Germinal center (tissue), 1 donor: ENCODE measurements around the gene PTPN20.
A peak's percentile ranks its signal among the peaks of the same experiment; 100 is the strongest.
"Not testable (repeated sequence)": the region's sequence is repeated elsewhere in the genome, so short reads cannot be mapped to it uniquely, and the experiment has no call there.

ENCODE experiments used
- DNase-seq: peaks from one replicate; pipeline ENCODE4 v3.0.0; 2012; ENCODE audit warnings: mixed read lengths, low spot score

PTPN20 gene

GRCh38 chr10:46960742-46961141 lies 49.5 kb downstream of the PTPN20 start:
- not testable (repeated sequence) for DNase-seq

DNA sequence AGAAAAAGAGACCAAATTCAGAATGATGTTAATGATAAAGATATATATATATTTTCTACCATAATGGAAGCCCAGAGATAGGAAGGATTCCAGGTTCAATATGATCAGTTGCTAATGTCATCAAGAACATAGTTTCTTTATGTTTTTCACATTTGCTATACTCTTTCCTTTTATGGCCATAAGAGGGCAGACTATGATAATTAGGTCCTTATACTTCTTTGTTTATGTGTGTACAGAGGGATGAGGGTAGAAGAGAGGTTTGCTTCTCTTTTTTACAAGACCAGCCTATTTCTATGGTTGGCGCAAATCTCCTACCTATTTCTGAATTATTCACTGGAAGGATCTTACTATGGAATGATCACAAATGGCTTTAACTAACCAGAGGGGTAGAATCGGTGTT lies 52.1 kb downstream of the PTPN20 start:
- not testable (repeated sequence) for DNase-seq

DNA sequence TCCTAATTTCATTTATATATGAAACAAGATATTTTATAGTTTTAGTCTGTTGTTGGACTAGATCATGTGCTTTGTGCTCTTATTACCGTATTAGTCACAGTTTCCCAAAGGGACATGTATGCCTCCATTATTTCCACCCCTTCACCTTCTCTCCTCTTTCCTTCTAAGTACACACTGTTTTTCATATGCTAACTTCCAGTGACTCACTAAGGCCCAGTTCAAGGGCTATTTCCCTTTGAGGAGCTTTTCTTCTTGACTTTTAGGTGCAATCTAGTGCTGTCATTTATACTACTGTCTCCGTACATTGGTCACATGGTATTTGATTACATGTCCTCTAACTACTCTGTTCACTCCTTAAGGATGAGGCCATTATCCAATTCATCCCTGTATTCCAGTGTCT lies 55.8 kb downstream of the PTPN20 start:
- DNase-seq, result not testable (repeated sequence)

GRCh38 chr10:46980223-46980622 lies 69.0 kb downstream of the PTPN20 start:
- DNase-seq, result not testable (repeated sequence)

GRCh38 chr10:46987233-46987924 lies 76.2 kb downstream of the PTPN20 start:
- DNase-seq, result not testable (repeated sequence)

DNA sequence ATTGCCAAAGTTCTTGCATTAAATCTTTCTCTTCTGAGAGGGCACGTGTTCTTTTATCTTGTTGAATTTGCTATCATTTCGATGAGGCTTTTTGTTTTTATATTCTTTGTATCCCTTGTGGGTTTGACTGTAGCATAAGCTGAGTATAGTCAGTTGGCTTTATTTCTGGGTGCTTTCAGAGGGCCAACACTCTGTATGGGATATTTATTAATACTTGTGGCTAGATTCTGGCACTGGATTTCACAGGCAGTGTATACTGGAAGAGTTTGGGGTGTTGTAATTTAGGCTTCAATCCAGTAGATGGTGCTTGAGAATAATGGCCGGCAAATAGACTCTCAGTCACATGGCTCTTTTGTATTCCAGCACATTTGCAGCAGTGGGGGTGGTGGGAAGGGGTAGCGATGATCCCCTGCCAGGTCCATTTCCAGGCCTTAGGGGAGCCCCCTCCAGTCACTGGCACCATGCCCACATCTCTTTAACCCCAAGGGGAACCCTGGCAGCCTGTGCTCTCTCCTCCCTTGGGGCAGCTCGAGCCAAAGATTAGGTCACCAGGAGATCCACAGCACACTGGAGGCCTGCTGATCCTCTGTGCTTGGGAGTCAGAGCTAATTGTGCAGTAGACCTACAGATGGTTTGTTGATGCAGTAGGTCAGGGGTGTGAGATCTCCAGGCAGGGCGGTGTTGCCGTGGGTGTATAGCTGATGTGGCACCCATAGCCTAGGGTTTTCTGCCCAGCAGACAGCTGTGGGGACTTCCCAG lies 81.8 kb downstream of the PTPN20 start:
- peak; percentile 8 for DNase-seq

- no peak for DNase-seq
Measured at GRCh38 chr10:46995234-46995633, 84.0 kb downstream of the PTPN20 start.

DNA sequence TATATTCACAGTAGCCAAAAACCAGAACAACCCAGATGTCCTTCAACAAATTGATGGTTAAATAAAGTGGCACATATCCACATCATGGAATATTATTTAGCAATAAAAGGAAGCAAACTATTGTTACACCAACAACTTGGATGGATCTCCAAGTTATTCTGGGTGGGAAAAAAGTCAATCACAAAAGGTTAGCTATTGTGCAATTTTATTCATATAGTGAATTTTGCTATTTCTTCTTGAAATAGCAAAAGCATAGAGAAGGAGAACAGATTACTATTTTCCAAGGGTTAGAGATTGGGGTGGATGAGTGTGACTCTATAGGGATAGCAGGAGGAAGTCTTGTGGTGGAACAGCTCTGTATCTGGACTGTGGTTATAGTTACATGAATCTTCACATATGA lies 87.0 kb downstream of the PTPN20 start:
- no peak for DNase-seq

DNA sequence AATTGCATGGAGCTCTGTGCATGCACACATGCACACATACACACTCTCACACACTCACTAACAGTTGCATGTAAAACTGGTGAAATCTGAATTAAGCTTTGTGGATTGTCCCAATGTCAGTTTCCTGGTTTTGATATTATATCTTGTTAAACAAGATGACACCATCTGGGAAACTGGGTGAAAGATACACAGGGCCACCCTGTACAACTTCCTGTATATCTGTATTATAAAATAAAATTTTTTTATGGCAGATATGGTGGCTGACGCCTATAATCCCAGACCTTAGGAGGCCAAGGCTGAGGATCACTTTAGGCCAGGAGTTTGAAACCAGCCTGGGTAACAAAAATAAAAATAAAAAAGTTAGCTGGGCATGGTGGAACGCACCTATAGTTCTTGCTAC lies 87.4 kb downstream of the PTPN20 start:
- no peak for DNase-seq

DNA sequence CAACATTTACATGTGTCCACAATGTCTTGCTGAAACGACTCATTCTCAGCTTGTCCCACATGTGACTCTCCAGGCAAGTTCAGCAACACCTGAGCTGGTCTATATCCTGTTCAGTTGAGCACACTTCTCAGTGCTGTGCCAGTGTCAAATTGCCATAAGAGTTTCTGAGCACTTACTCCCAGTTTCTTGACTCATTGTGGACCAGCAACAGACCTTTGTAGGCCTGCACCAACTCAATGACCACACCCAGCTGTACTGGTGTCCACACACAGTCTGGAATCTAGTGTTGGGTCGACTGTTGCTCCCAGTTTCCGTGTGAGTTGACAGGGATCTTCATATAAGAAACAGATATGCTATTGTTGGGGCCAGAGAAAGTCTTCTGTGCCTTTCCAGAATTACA lies 88.0 kb downstream of the PTPN20 start:
- DNase-seq, result no peak

- no peak for DNase-seq
Measured at GRCh38 chr10:47008769-47009168, 97.5 kb downstream of the PTPN20 start.

DNA sequence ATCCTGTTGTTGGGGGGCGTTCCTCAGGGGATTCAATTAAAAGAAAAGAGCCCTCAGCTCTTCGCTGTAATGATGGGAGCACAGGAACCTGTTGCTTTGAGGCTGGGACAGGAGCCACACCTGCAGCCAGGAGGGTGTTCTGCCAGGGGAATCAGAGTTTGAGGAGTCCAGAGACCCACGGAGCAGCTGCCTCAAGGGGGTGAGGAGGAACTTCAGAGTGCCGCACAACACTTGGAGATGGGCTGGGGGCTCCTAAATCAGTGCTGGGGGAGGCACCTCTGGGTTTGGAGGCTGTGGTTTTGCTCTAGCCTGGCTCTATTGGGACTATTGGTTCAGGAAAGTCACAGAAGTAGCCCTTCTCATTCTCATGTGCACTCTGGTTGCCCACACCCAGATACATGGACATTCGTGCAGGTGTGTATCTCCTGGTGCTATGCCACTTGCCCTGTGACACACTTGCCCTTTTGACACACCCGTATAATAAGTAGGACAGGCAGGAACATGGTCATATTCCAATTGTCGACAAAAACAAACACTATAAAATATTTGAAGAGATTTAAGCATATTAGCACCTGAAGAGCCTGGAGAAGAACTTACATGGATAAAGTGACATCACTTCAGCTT lies 98.1 kb downstream of the PTPN20 start:
- DNase-seq, result no peak

DNA sequence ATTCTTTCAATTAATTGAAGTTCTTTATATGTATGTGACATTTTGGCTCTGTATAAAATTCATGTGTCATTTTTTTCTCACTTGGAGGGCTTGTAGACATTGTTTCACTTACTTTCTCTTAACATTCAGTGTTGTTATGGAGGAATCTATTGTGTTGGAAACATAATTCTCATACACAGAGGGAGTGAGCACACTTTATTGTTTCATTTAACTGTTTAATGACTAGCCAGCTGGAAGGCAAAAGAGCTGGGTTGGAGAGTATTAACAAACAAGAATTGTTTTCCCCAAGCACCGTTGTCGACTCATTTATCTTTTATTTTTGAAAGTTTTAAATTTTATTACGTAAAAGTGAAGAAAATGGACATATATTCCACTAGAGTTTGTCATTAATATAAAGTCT lies 98.8 kb downstream of the PTPN20 start:
- no peak for DNase-seq

GRCh38 chr10:47012214-47012613 lies 101.0 kb downstream of the PTPN20 start:
- no peak for DNase-seq

DNA sequence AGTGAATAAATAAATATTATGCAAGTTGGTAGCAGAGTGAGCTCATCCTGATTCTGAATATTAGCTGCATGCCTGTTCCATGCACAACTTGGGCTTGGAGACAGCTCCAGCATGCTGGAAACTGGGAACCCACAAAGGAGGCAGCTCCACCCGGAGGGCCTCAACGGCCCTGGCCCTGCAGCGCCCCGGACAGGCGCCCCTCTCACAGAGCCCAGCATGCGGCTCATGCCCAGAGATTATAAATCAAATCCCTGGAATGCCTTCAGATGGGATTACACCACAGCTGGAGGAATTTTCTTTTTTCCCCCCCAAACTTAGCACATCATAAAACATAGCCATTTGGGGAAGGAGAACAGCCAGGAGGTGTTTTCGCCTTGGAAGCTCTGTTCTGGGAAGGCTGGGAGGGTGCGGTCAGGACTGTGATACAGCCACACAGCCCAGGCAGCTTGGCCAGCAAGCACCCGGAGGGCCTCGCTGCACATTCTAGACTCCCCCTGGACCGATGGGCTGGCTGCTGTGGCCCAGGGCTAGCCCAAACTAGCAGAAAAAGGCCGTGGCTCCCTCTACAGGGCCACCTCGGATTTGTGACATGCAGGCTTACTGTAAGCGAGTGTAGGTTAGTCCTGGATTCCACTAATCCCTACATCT lies 102.4 kb downstream of the PTPN20 start:
- DNase-seq, result no peak

- DNase-seq, result no peak
Measured at GRCh38 chr10:47015404-47015803, 104.2 kb downstream of the PTPN20 start.

DNA sequence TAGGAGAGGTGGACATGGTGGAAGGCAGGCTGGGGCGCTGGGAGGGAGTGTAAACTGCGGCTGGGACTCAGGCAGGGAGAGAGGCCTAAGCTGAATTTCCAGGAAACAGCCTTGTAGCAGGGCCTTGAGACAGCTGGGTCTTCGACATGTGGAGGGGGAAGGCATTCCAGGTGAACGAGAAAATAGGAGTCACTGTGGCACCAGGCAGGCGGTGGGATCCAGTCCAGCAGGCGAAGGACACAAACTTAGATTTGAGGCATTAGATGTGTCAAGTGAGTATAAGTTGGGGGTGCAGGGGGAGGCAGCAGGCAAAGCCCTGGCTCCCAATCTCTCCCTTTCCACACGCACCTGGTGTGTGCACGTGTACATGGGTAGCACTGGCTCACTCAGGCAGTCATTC lies 105.3 kb downstream of the PTPN20 start:
- DNase-seq, result no peak

DNA sequence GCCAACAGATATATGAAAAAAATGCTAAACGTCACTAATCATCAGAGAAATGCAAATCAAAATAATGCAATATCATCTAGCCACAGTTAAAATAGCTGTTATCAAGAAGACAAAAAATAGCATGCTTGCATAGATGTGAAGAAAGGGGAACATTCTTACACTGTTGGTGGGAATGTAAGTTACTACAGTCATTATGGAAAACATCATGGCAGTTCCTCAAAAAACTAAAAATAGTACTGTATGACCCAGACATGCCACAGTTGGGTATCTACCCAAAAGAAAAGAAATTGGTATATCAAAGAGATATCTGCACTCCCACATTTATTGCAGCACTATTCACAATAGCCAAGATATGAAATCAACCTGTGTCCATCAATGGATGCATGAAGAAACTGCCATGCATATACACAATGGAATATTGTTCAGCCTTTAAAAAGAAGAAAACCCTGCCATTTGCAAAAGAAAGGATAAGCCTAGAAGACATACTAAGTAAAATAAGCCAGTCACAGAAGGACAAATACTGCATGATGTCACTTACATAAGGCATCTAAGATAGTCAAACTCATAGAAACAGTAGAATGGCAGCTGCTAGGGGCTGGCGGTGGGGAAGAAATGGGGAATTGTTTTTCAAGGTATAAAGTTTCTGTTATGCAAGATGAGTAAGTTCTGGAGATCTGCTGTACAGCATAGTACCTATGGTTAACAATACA lies 107.0 kb downstream of the PTPN20 start:
- no peak for DNase-seq

DNA sequence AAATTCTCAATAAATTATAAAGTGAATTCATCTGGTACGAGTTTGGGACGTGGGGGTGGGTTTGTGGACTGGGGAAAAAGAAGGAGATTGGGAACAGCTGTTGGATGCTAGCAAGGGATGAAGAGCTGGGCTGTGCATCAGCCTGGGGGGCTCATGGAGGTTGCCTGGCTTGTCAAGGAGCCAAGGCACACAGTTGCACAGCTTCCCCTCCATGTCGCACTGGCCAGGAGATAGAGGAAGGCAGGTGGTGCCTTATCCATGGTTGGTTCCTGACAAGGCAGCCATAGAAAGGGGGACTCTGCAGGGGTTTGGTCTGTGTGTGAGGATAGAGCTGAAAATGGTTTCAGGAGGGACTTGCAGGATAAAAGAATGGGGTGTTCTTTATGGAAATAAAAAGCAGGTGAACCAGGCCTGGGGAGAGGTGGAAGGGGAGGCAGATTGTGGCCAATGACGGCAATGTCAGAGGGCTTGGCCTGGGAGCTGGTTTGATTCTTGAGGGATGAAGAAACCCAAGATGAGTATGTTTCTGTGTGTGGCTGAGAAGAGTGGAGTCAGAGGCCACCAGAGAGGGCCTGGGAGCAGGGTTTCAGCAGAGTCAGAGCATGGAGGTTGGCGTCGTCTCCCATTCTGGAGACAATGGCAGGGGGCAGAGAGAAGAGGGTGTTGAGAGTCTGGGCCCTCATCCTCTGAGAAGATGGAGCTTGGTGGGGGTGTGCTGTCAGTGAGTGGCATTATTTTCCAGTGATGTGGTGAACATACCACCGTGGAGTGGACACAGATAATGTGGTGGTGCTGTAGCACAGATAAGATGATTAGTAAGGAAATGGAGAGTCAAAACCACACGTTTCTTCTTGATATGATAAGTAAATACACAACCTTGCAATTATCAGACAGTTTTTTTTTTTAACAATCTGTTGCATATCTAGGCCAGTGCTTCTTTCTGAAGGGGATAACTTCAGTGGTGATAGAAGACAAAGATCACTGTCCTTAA lies 108.2 kb downstream of the PTPN20 start:
- DNase-seq, result no peak

- DNase-seq, result no peak
Measured at GRCh38 chr10:47020471-47020870, 109.2 kb downstream of the PTPN20 start.

- DNase-seq, result no peak
Measured at GRCh38 chr10:47021850-47022249, 110.6 kb downstream of the PTPN20 start.
